Measurements from ENCODE around the gene LRIG1.

Gene LRIG1

GRCh38 chr3:66400411-66401156 is 100.2 kb downstream of the LRIG1 start:
- DNase-seq = no peak

GRCh38 chr3:66399529-66400232 is 101.1 kb downstream of the LRIG1 start:
- no peak for DNase-seq

DNA sequence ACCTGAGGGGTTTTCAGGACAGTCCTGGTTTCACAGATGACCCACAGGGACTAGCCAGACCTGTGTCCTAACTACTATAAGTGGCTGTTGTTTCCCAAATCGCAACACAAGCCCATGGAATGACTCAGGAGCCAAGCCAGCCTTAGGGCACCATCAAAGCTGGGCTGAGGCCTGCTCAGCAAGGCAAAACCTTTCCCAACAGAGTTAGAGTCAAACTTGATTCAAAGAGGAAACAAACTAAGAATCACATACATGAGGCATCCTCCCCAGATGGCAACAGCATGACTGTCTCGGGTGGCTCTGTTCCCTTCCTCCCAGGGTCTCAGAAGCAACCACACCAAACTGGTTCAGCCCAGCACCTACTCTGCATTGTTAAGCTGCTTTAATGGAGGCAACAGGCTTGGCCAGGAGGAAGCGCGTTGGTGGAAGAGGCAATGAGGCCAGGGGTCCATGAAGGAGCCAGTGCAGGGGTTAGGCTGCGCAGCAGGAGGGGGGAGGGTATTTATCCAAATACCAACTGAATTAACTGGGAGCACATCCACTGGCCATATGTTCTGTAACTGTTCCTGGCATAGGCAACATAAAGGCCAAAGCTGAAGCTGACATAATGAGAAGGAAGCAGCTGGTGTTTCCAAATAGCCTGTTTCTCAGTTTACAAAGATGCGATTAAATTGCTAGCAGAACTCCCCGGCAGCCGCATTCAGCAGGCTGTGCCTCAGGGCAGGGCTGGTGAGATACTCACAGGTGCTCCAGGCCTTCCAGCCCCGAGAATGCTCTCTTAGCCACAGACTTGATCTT is 102.4 kb downstream of the LRIG1 start:
- DNase-seq = peak; percentile 81

DNA sequence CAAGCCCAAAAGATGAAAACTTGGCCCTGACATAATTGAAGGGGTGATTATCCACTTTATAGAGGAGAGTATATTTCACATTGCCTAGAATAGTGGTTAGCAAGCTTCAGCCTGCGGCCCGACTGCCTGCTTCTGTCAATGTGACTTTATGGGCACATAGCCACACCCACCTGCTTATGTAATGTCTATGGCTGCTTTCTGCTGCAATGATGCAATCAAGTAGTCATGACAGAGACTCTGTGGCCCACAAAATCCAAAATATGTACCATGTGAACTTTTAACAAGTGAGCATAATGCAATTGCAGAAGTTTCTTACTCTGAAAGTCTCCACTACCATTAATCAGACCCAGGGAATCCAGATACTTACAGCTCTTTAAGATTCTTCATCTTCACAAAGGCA is 103.1 kb downstream of the LRIG1 start:
- no peak for DNase-seq

DNA sequence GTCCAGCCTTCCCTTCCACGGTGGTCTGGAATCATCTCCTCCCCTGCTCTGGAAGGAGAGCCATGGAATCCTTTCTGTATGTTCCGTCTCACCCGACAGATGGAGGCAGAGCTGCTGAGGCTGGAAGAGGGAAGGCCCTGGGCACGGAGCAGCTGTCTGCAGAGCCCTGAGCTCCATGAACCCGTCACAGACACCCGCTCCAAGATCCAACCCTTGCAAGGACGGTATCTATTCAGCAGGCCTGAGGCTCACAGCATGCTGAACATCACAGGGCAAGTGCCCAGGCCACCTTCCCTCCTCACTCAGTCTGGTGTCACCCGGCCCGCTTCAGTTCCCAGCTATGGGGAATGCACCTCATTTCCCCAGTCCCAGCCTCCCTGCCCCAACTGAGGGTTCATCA is 103.9 kb downstream of the LRIG1 start:
- DNase-seq = no peak

GRCh38 chr3:66396161-66396760 is 104.6 kb downstream of the LRIG1 start:
- DNase-seq = no peak

DNA sequence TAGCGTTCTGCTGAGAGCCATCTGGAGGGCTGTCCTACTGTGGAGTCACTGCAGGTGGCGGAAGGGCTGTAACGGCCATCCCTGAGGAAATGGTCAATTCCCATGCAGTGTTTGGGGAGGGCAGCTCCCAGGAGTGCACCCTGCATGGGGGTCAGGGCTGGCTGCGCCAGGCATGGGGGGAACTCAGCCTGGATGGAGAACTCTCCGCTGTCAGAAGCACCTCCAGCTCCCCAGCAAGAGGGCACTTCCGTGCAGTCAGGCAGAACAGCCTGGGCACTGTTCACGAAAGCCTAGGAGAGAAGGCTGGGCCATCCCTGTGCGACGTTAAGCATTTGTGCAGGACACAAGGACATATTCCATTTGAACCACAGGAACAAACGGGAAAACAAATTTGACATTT is 105.2 kb downstream of the LRIG1 start:
- no peak for DNase-seq

DNA sequence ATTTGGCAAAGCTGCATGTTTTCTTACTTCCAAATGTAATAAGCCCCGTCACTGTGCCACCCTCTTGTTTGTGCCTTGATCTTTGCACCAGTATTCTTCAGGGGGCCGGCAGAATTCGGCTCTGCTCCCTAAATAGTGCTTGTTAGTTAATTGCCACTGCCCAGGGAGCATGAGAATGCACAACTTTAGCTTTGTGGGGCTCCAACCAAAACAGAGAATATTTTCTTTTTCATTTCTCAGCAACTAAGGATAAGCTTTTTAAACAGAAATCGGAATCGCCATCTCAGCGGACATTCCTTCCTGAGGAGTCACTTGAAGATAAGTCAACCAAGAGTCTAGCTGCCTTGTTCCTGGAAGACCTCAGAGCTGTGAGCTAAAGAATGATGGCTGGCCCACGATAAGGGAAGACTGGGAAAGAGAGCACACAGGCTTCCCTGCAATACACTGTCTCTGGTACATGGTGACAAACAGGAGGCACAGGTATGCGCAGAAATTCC is 106.0 kb downstream of the LRIG1 start:
- no peak for DNase-seq

DNA sequence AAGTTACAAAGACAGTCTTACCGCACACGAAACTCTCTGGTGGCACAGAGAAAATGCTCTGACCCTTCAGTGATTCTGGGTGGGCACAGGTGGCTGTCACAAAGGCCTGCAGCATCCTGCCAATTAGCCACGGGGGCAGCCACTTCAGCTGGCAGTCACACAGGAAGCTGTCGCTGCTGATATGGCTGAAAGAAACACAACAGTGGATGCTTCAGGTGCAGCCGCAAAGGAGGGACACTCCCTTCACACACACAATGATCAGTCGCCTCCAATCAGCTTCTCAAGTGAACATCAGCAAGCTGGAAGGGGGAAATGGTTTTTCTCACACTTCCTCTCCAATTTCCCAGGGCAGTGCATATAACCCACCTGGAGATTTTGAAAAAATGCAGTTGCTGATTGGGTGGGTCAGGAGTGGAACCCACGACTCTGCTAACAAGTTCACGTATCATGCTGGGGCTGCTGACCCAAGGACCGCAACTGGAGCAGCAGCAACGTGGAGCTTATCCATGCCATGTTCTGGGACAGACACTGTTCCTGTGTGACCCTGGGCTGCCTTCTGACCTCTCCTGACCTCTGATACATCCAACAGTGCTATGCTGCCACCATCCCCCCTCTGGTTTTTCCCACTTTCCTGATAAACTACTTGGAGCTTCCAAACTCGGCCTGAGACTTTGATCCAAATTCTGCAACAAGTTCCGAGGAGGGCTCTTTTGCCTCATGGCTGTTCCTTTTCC is 106.6 kb downstream of the LRIG1 start:
- no peak for DNase-seq

DNA sequence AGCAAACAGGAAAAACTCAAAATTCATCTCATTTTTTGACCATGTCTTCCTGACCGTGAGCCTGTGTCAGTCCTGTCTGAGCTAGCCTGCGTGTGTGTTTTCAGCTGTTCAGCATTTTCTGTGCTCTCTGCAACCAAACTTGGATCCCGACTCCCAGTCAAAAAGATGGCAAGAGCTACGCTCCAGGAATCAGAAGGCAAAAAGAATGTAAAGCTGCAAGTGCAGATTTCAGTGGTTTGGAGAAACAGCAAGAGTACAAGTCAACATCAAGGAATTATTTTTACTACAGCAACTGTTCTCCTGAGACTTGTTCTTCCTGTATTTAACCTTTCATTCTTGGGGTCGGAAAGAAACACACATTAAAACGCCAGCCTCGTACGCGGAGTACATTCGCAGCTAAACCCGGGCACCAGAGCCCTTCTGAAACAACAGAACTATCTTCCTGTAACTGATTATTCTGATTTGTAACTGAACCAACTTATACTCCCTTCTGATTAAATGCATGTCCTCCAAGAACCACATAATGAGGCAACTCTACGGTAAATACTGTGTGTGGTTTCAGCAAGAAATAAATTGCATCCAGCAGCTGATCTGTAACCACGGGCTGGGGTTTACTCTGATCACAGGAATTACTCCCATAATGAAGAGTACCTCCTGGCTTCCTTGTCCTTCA is 107.4 kb downstream of the LRIG1 start:
- no peak for DNase-seq

- no peak for DNase-seq
These were observed 107.9 kb downstream of the LRIG1 start for GRCh38 chr3:66392966-66393332.

DNA sequence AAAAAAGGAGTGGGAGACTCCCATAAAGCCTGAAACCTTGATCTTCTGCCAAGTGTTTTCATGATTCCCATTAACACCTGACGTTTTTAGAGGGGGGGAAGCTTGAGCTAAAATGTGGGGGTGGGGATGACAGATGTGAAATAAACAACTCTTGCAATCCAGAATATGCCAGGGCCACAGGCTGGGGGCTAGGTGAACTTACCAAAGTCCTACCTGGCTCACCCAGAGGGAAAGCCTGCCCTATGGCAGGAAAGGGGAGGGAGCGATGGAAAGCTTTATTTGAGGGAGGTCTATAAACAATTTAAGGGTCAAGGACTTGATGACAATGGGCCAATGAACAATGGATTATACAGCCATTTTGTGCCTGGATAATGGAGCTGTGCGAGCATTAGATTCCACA is 108.3 kb downstream of the LRIG1 start:
- DNase-seq = no peak

GRCh38 chr3:66390013-66390412 is 110.8 kb downstream of the LRIG1 start:
- no peak for DNase-seq

DNA sequence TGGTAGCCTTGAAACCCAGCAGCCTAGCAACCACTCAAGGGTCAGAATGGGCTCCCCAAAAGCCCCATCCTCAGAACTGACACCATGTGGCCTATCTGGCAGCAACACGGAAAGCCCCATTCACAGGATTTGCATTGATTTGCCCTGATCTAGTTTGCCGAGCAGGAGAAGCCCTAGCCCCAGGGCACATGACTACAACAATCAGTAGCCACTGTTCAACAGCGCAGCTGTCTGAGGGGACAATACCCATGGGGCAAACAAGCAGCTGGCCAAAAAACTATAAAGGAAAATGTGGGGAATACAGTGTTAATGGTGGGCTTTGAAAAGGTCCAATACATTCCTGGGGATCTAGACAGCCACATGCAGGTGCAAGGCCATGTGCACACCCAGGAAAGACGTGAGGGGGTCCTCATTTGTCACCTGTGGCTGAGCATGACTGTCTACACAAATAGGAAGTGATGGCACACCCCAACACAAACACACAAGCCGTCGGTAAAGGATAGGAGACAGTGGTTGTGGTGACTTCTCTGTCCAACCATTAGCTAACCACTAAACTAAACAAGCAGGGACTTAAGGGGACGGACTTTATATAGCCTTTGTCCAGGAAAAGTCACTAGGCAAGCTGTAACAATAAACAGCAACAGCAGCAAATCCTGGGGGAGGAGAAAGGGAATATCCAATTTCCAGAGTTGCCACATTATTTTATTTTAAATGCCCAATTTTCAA is 113.7 kb downstream of the LRIG1 start:
- no peak for DNase-seq

- DNase-seq = no peak
These were observed 114.6 kb downstream of the LRIG1 start for GRCh38 chr3:66386011-66386924.

DNA sequence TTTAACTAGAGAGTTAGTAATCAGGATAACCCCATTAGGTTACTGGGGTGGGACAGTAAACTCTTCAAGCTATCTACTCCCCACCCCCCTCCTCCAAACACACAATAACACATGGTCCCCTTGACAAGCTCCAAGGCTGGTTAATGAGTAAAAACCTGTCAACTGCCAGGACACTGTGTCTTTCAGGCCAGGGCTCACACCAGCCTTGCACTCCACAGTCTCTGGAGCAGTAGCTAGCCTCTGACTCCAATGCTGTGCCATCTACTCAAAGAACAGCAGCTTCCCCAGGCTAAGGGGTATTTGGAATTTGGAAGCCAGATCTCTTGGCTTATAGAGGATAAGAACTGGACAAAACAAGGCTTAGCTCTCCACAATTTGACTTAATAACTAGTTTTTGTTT is 115.8 kb downstream of the LRIG1 start:
- no peak for DNase-seq

DNA sequence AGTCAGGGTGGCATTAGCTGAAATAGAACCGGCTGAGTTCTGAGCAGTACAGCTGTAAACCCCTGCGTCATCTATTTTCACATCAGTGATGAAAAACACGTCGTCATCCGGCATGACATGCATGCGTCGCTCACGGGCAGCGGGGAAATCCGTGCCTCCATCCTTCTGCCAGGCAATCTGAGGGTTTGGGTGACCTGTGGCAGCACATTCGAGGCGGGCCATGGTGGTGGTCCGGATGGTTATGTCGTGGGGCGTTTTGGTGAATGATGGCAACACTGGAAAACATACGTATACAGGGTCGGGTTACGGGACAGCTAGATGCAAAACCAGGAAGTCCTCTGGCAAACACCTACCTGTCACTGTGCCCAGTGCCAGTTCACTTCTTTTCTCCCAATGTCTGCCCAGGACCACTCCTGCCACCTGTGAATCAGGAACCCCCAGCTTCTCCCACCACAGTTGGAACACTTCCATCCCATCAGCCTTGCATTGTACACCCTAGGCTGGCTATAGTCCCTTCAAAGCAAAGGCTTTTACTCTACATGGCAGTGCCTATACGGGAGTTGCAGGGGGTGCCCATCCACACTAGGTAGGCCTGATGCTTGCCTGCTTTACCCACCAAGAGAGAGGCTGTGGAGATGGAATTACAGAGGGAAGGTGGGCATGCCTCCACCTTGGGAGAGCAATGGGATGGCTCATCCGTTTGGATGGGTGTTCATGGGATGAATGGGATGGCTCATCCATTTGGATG is 116.7 kb downstream of the LRIG1 start:
- DNase-seq = no peak

DNA sequence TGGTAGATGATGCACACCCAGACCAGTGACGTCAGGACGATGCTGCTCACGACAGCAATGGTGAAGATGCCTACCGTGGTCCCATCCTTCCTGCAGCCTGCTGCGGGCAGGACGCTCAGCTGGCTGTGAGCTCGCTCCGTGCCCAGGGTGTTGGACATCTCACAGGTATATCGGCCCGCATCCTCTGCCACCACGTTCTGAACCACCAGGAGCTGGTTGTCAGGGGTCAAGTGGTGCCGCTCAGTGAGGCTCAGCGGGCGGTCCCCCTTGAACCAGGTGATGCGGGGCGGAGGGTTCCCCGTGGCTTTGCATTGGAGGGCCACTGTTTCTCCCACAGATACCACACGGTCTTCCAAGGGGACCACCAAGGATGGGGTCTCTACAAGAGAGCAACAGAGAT is 117.8 kb downstream of the LRIG1 start:
- DNase-seq = no peak

GRCh38 chr3:66382142-66382541 is 118.7 kb downstream of the LRIG1 start:
- DNase-seq = no peak

Data from NCI-H146 (cell line).